Mesothelial cell of epicardium (in vitro differentiated cells): ENCODE measurements around the gene ITK. TPM values are rescaled to one million over a fixed set of nuclear protein-coding genes. Genes with fewer than 3 reads are reported as not detected.

Experiments
- DNase-seq, 2 experiments: peaks; one replicate each; pipeline ENCODE4 v3.0.0; 2021; ENCODE audit warnings: low spot score in 2 of 2; ENCODE audit not compliant: unreplicated experiment in 2 of 2
- H3K27ac Mint-ChIP-seq: 2 replicates; pipeline ENCODE4 v1.8.0; 2021; ENCODE audit warnings: mixed read lengths
- H3K27me3 Mint-ChIP-seq: 2 replicates; pipeline ENCODE4 v1.8.0; 2021; ENCODE audit warnings: low read depth, mixed read lengths
- H3K36me3 Mint-ChIP-seq: 2 replicates; pipeline ENCODE4 v1.8.0; 2021; ENCODE audit warnings: mixed read lengths
- H3K4me1 Mint-ChIP-seq: 2 replicates; pipeline ENCODE4 v1.8.0; 2021; ENCODE audit warnings: mixed read lengths
- H3K4me3 Mint-ChIP-seq: 2 replicates; pipeline ENCODE4 v1.8.0; 2021; ENCODE audit warnings: mild to moderate bottlenecking, moderate library complexity, mixed read lengths
- H3K9me3 Mint-ChIP-seq: 2 replicates; pipeline ENCODE4 v1.8.0; 2021; ENCODE audit warnings: mixed read lengths
- total RNA-seq: library from RNA; stranded (reverse); gene quantifications from 3 replicates; pipeline ENCODE4 v1.2.1, GENCODE V29; 2021
- TF ChIP-seq, protein P1 (sequence below): fragments of 200-600 bp; sonication (generic); IDR thresholded peaks from one replicate; pipeline ENCODE4 v1.5.0; 2021; ENCODE audit warnings: antibody characterized with exemption; ENCODE audit not compliant: unreplicated experiment

ITK gene
- total RNA-seq, 1 donor from 2014 or later = 0.09 TPM

GRCh38 chr5:157164521-157164920 is 16.1 kb upstream of the ITK start:
- H3K27me3 Mint-ChIP-seq = peaks cover 27% of the 10 kb centered on the region
- no peaks in the 10 kb centered on the region for H3K36me3 Mint-ChIP-seq
- TF ChIP-seq, protein P1, sequence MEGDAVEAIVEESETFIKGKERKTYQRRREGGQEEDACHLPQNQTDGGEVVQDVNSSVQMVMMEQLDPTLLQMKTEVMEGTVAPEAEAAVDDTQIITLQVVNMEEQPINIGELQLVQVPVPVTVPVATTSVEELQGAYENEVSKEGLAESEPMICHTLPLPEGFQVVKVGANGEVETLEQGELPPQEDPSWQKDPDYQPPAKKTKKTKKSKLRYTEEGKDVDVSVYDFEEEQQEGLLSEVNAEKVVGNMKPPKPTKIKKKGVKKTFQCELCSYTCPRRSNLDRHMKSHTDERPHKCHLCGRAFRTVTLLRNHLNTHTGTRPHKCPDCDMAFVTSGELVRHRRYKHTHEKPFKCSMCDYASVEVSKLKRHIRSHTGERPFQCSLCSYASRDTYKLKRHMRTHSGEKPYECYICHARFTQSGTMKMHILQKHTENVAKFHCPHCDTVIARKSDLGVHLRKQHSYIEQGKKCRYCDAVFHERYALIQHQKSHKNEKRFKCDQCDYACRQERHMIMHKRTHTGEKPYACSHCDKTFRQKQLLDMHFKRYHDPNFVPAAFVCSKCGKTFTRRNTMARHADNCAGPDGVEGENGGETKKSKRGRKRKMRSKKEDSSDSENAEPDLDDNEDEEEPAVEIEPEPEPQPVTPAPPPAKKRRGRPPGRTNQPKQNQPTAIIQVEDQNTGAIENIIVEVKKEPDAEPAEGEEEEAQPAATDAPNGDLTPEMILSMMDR = no peak
- H3K27ac Mint-ChIP-seq = no peak overlapping the region
- peaks cover 4% of the 10 kb centered on the region for H3K9me3 Mint-ChIP-seq
- no peak for DNase-seq
- H3K4me1 Mint-ChIP-seq = no peaks in the 10 kb centered on the region
- no peak overlapping the region for H3K4me3 Mint-ChIP-seq

DNA sequence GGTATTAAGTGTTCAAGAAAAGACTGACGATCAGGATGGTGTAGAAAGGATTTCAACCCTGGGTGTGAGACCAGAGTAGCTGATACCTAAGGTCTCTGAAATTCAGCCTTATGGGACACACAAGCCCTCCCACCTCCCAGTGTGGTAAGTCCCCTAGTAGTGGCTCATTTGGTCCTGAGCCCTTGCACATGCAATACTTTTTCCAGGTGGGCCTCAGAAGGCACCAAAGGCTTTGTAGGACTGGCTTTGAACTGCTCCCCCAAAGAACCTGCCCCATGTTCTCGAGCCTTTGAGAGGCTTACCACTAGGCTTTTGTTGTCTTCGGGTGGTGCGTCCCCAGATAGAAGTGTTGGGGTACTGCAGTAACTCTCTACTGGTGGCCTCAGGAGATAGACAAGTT is 15.4 kb upstream of the ITK start:
- Mint-ChIP-seq H3K27ac (no peak overlapping the region), H3K27me3 (peaks cover 22% of the 10 kb centered on the region), H3K9me3 (peaks cover 8% of the 10 kb centered on the region), H3K4me1 (no peaks in the 10 kb centered on the region), H3K4me3 (no peak overlapping the region), H3K36me3 (no peaks in the 10 kb centered on the region)
- TF ChIP-seq, protein P1 = no peak
- DNase-seq = no peak

DNA sequence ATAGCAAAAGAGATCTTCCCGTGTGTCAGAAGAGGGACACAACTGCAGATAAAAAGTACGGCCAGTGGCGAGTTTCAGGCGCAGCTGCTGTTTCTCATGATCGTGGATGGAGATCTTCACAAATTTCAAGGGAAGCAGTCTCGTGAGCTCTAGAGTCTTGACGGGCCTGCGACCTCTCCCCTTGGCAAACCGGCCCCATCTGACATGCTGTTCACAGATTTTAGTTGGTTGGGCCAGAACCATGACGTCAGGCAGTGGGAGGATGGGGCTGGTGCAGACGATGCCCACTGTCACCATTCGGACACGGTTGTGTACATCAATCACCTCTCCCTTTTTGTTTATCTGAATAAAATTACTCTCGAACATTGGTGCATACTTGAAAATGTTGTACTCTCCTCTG is 15.0 kb upstream of the ITK start:
- TF ChIP-seq, protein P1 = no peak

GRCh38 chr5:157166214-157167213 is 14.1 kb upstream of the ITK start, which contains the start of gene GARIN3:
GARIN3 (minus strand) TSS chr5:157166264; CDS start chr5:157166168, 96 bp downstream.
- no peaks in the 10 kb centered on the region for H3K4me1 Mint-ChIP-seq
- H3K4me3 Mint-ChIP-seq = no peak within 1 kb of the TSS
- peaks cover 18% of the 10 kb centered on the region for H3K9me3 Mint-ChIP-seq
- peaks cover 22% of the 10 kb centered on the region for H3K27me3 Mint-ChIP-seq
- H3K27ac Mint-ChIP-seq = no peak within 1 kb of the TSS
- no peaks in the 10 kb centered on the region for H3K36me3 Mint-ChIP-seq
- TF ChIP-seq, protein P1 = no peak
- DNase-seq = no peak

More for the DNA sequence above, 15.0 kb upstream of the ITK start:
- DNase-seq = no peak
- Mint-ChIP-seq H3K4me3 (no peak overlapping the region), H3K27me3 (peaks cover 22% of the 10 kb centered on the region), H3K9me3 (peaks cover 12% of the 10 kb centered on the region), H3K36me3 (no peaks in the 10 kb centered on the region), H3K4me1 (no peaks in the 10 kb centered on the region), H3K27ac (no peak overlapping the region)

- no peak overlapping the region for H3K27ac Mint-ChIP-seq
- peaks cover 22% of the 10 kb centered on the region for H3K27me3 Mint-ChIP-seq
- no peaks in the 10 kb centered on the region for H3K36me3 Mint-ChIP-seq
- H3K4me1 Mint-ChIP-seq = no peaks in the 10 kb centered on the region
- no peak for DNase-seq
- H3K9me3 Mint-ChIP-seq = peaks cover 18% of the 10 kb centered on the region
- TF ChIP-seq, protein P1 = no peak
- H3K4me3 Mint-ChIP-seq = no peak overlapping the region
Measured at GRCh38 chr5:157167214-157167621, 13.4 kb upstream of the ITK start.
